ENCODE results near the gene HHATL. TPM values are rescaled to one million over a fixed set of nuclear protein-coding genes. Genes with fewer than 3 reads are reported as not detected.

Gene HHATL
- total RNA-seq, 2 donors from 2014 or later = 1.9 to 5.5 TPM

- TF ChIP-seq POLR2A (IDR thresholded peaks at IDR 0.05) = no peak
- no peak for TF ChIP-seq CTCF (IDR thresholded peaks at IDR 0.05)
- TF ChIP-seq POLR2AphosphoS5 (IDR thresholded peaks at IDR 0.05) = no peak
- Histone ChIP-seq H3K9me3 (no peaks in the 10 kb centered on the region), H3K4me1 (replicated peaks) (no peaks in the 10 kb centered on the region), H3K27me3 (replicated peaks; ENCODE audit: insufficient read depth) (no peaks in the 10 kb centered on the region), H3K36me3 (no peaks in the 10 kb centered on the region), H3K27ac (no peak overlapping the region), H3K4me3 (no peak overlapping the region)
- 86% methylated on average over 38 of the region's 38 CpGs for WGBS
- intact Hi-C loops (cut with DNase I) = no loop called here
- DNase-seq (ENCODE audit: low spot score) = no peak
These were observed 38.8 kb downstream of the HHATL start for GRCh38 chr3:42663581-42664437.

- Histone ChIP-seq H3K36me3 (no peaks in the 10 kb centered on the region), H3K27ac (no peak overlapping the region), H3K4me3 (no peak overlapping the region), H3K27me3 (replicated peaks; ENCODE audit: insufficient read depth) (no peaks in the 10 kb centered on the region), H3K9me3 (no peaks in the 10 kb centered on the region), H3K4me1 (replicated peaks) (no peaks in the 10 kb centered on the region)
- no peak for DNase-seq (ENCODE audit: low spot score)
- 79% methylated on average over 12 of the region's 12 CpGs for WGBS
- intact Hi-C loops (cut with DNase I) = no loop called here
- TF ChIP-seq CTCF (IDR thresholded peaks at IDR 0.05) (no peak), POLR2A (IDR thresholded peaks at IDR 0.05) (no peak), POLR2AphosphoS5 (IDR thresholded peaks at IDR 0.05) (no peak)
These were observed 39.6 kb downstream of the HHATL start for GRCh38 chr3:42662813-42663535.

GRCh38 chr3:42662037-42662812 lies 40.4 kb downstream of the HHATL start:
- H3K27ac ChIP-seq = no peak overlapping the region
- no peak overlapping the region for H3K4me3 ChIP-seq
- no peaks in the 10 kb centered on the region for H3K4me1 ChIP-seq (replicated peaks)
- WGBS = 80% methylated on average over 7 of the region's 7 CpGs
- DNase-seq (ENCODE audit: low spot score) = no peak
- TF ChIP-seq POLR2AphosphoS5 (IDR thresholded peaks at IDR 0.05) = no peak
- no peak for TF ChIP-seq POLR2A (IDR thresholded peaks at IDR 0.05)
- TF ChIP-seq CTCF (IDR thresholded peaks at IDR 0.05) = no peak
- H3K27me3 ChIP-seq (replicated peaks; ENCODE audit: insufficient read depth) = no peaks in the 10 kb centered on the region
- intact Hi-C loops (cut with DNase I) = no loop called here
- no peaks in the 10 kb centered on the region for H3K9me3 ChIP-seq
- no peaks in the 10 kb centered on the region for H3K36me3 ChIP-seq

- H3K27me3 ChIP-seq (replicated peaks; ENCODE audit: insufficient read depth) = no peaks in the 10 kb centered on the region
- H3K4me1 ChIP-seq (replicated peaks) = no peaks in the 10 kb centered on the region
- intact Hi-C loops (cut with DNase I) = no loop called here
- no peaks in the 10 kb centered on the region for H3K9me3 ChIP-seq
- no peak for DNase-seq (ENCODE audit: low spot score)
- H3K4me3 ChIP-seq = no peak overlapping the region
- no peaks in the 10 kb centered on the region for H3K36me3 ChIP-seq
- TF ChIP-seq POLR2A (IDR thresholded peaks at IDR 0.05) (no peak), CTCF (IDR thresholded peaks at IDR 0.05) (no peak), POLR2AphosphoS5 (IDR thresholded peaks at IDR 0.05) (no peak)
- no peak overlapping the region for H3K27ac ChIP-seq
- WGBS = 89% methylated on average over 5 of the region's 5 CpGs
These were observed 41.0 kb downstream of the HHATL start for GRCh38 chr3:42661593-42662022.
